Liver (tissue), 9 donors: ENCODE measurements around the gene SCTR. TPM values are rescaled to one million over a fixed set of nuclear protein-coding genes. Genes with fewer than 3 reads are reported as not detected.

Experiments
- DNase-seq: peaks from one replicate; pipeline ENCODE4 v3.0.0-alpha.2; 2017; ENCODE audit warnings: low spot score
- H3K27ac ChIP-seq, 2 donors: one replicate each; pipeline ENCODE4 v1.7.0; 2013; ENCODE audit warnings: inconsistent platforms in 2 of 2, low read length in 2 of 2, control low read depth in 1 of 2, low read depth in 1 of 2, mild to moderate bottlenecking in 1 of 2
- H3K27me3 ChIP-seq, 4 donors: one replicate each; pipeline versions ENCODE4 v1.6.1 to v1.7.0; 2013; ENCODE audit warnings: low read length in 3 of 4, inconsistent platforms in 1 of 4, mild to moderate bottlenecking in 1 of 4, moderate library complexity in 1 of 4; ENCODE audit not compliant: control insufficient read depth in 4 of 4, insufficient read depth in 4 of 4
- H3K36me3 ChIP-seq, 4 donors: one replicate each; pipeline versions ENCODE4 v1.6.1 to v1.7.0; 2013; ENCODE audit warnings: low read length in 3 of 4, mild to moderate bottlenecking in 3 of 4, low read depth in 1 of 4, moderate library complexity in 1 of 4; ENCODE audit not compliant: control insufficient read depth in 4 of 4, insufficient read depth in 3 of 4
- H3K4me1 ChIP-seq, 4 donors: one replicate each; pipeline versions ENCODE4 v1.6.1 to v1.7.0; 2013; ENCODE audit warnings: low read length in 3 of 4, mild to moderate bottlenecking in 3 of 4, moderate library complexity in 1 of 4; ENCODE audit not compliant: control insufficient read depth in 4 of 4, insufficient read depth in 4 of 4
- H3K4me3 ChIP-seq, 3 donors: one replicate each; pipeline versions ENCODE4 v1.6.1 to v1.7.0; 2013; ENCODE audit warnings: low read length in 3 of 3, control low read depth in 1 of 3, low read depth in 1 of 3, mild to moderate bottlenecking in 1 of 3
- H3K9ac ChIP-seq, 2 donors: one replicate each; pipeline ENCODE4 v1.7.0; 2013; ENCODE audit warnings: low read length in 2 of 2, mild to moderate bottlenecking in 2 of 2, moderate library complexity in 2 of 2, control low read depth in 1 of 2, low read depth in 1 of 2
- H3K9me3 ChIP-seq, 4 donors: one replicate each; pipeline versions ENCODE4 v1.6.1 to v1.7.0; 2013; ENCODE audit warnings: low read length in 3 of 4; ENCODE audit not compliant: control insufficient read depth in 4 of 4
- ATF3 ChIP-seq: IDR thresholded peaks from 2 replicates; pipeline ENCODE4 v1.6.1; 2016; ENCODE audit warnings: antibody characterized with exemption
- CTCF ChIP-seq: fragments of 150-350 bp; IDR thresholded peaks from 2 replicates; pipeline ENCODE4 v1.5.1; 2017; ENCODE audit warnings: improper control_type of control experiment, low read depth, low read length; ENCODE audit not compliant: missing input control
- EGR1 ChIP-seq, 2 donors: IDR thresholded peaks; 2 replicates each; pipeline ENCODE4 v1.6.1; 2016 to 2018; ENCODE audit warnings: antibody characterized with exemption in 2 of 2, low read depth in 2 of 2
- FOXA1 ChIP-seq: IDR thresholded peaks from 2 replicates; pipeline ENCODE4 v1.6.1; 2016; ENCODE audit warnings: antibody characterized with exemption
- FOXA2 ChIP-seq: IDR thresholded peaks from 2 replicates; pipeline ENCODE4 v1.6.1; 2016; ENCODE audit warnings: antibody characterized with exemption
- GABPA ChIP-seq, 2 donors: IDR thresholded peaks in 1 of 2; conservative IDR thresholded peaks in 1 of 2; 2 replicates each; pipeline ENCODE4 v1.6.1; 2016; ENCODE audit warnings: antibody characterized with exemption in 2 of 2, mild to moderate bottlenecking in 1 of 2, moderate library complexity in 1 of 2
- HNF4A ChIP-seq, 2 donors: conservative IDR thresholded peaks; 2 replicates each; pipeline ENCODE4 v1.6.1; 2016; ENCODE audit warnings: antibody characterized with exemption in 2 of 2, mild to moderate bottlenecking in 2 of 2
- HNF4G ChIP-seq: IDR thresholded peaks from 2 replicates; pipeline ENCODE4 v1.6.1; 2016; ENCODE audit warnings: antibody characterized with exemption
- JUND ChIP-seq, 2 donors: IDR thresholded peaks; 2 replicates each; pipeline ENCODE4 v1.6.1; 2016; ENCODE audit warnings: antibody characterized with exemption in 2 of 2
- MAX ChIP-seq: IDR thresholded peaks from 2 replicates; pipeline ENCODE4 v1.6.1; 2016; ENCODE audit warnings: antibody characterized with exemption
- NR2F2 ChIP-seq: IDR thresholded peaks from 2 replicates; pipeline ENCODE4 v1.6.1; 2016; ENCODE audit warnings: antibody characterized with exemption
- RAD21 ChIP-seq, 2 donors: IDR thresholded peaks; 2 replicates each; pipeline ENCODE4 v1.6.1; 2016; ENCODE audit warnings: antibody characterized with exemption in 2 of 2, mild to moderate bottlenecking in 2 of 2
- RXRA ChIP-seq, 2 donors: IDR thresholded peaks; 2 replicates each; pipeline ENCODE4 v1.6.1; 2017 to 2018; ENCODE audit warnings: antibody characterized with exemption in 2 of 2, mild to moderate bottlenecking in 1 of 2
- SP1 ChIP-seq: IDR thresholded peaks from 2 replicates; pipeline ENCODE4 v1.6.1; 2018; ENCODE audit warnings: antibody characterized with exemption, mild to moderate bottlenecking
- TAF1 ChIP-seq: conservative IDR thresholded peaks from 2 replicates; pipeline ENCODE4 v1.6.1; 2016; ENCODE audit warnings: antibody characterized with exemption, mild to moderate bottlenecking
- YY1 ChIP-seq: IDR thresholded peaks from 2 replicates; pipeline ENCODE4 v1.6.1; 2016; ENCODE audit warnings: antibody characterized with exemption, mild to moderate bottlenecking
- WGBS: extraction: QIAGEN DNeasy Blood & Tissue Kit; methylation state at CpG from one replicate; pipeline ENCODE4 v1.1.7; 2013; 5-methylcytosine and 5-hydroxymethylcytosine counted together
- polyA plus RNA-seq, 2 donors: library from polyadenylated mRNA; stranded (reverse) in 1 of 2; unstranded in 1 of 2; fragments of 200-250 nt in 1 of 2; fragments of >200 nt in 1 of 2; fragmentation: Nextera tagmentation in 1 of 2; extraction: Ambion mirVana in 1 of 2; gene quantifications; one replicate each; pipeline versions ENCODE4 v1.2.1 to v1.2.3, GENCODE V29; 2013 to 2015
- total RNA-seq, 2 donors: library from RNA; depleted of rRNA; stranded (reverse); fragments of >200 nt; gene quantifications; one replicate each; pipeline ENCODE4 v1.2.3, GENCODE V29; 2014
- TF ChIP-seq, protein P1 (sequence below): IDR thresholded peaks from 2 replicates; pipeline ENCODE4 v1.6.1; 2016; ENCODE audit warnings: antibody characterized with exemption
- TF ChIP-seq, protein P2 (sequence below): IDR thresholded peaks from 2 replicates; pipeline ENCODE4 v1.6.1; 2016; ENCODE audit warnings: antibody characterized with exemption, mild to moderate bottlenecking
- donor health status: healthy.
- donor health status: healthy.
- donor health status: healthy.
- donor health status: healthy.
- donor health status: healthy.

Gene SCTR
- total and polyA plus RNA-seq, 4 donors, result 0.17 to 0.47 (median 0.29) TPM

DNA sequence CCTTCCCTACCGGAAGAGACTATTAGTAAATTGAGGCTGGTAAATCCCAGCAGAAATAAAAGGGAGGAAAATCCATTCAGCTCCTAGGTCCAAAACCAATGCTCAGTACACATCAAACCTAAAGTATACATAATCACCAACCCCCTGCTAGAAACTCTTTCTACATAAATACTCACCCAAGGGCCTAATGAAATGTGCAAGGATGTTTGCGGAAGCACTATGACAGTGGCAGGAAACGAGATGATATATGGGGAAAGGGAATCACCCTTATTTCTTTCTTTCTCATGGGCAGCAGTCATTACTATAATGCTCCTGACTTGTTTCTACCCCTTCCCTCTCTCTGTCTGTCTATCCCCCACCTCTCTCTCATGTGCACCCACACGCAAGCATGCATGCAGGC is 1.3 kb upstream of the SCTR start:
- Histone ChIP-seq H3K27ac (no peak overlapping the region), H3K4me3 (no peak overlapping the region)
- WGBS, result 82% methylated on average over 4 of the region's 4 CpGs

GRCh38 chr2:119523383-119523951 is 816 bp downstream of the SCTR start:
- Histone ChIP-seq H3K9me3 (no peaks in the 10 kb centered on the region), H3K27ac (no peak overlapping the region), H3K4me3 (peak overlapping the region in 1 of 3 donors; percentile 30), H3K9ac (no peak overlapping the region), H3K27me3 (peaks cover 0 to 17% (median 6%) of the 10 kb centered on the region in 4 donors), H3K4me1 (peaks cover 1 to 11% (median 7%) of the 10 kb centered on the region in 4 donors), H3K36me3 (no peaks in the 10 kb centered on the region)
- WGBS, result 9% methylated on average over 21 of the region's 21 CpGs
- DNase-seq, result no peak
- no peak for TF ChIP-seq HNF4A (conservative IDR thresholded peaks at IDR 0.05)
- TF ChIP-seq MAX, result no peak
- TF ChIP-seq YY1, result no peak
- no peak for TF ChIP-seq TAF1
- no peak for TF ChIP-seq CTCF
- TF ChIP-seq RXRA (IDR thresholded peaks at IDR 0.05), result no peak
- TF ChIP-seq JUND (IDR thresholded peaks at IDR 0.05), result no peak
- TF ChIP-seq, protein P1, sequence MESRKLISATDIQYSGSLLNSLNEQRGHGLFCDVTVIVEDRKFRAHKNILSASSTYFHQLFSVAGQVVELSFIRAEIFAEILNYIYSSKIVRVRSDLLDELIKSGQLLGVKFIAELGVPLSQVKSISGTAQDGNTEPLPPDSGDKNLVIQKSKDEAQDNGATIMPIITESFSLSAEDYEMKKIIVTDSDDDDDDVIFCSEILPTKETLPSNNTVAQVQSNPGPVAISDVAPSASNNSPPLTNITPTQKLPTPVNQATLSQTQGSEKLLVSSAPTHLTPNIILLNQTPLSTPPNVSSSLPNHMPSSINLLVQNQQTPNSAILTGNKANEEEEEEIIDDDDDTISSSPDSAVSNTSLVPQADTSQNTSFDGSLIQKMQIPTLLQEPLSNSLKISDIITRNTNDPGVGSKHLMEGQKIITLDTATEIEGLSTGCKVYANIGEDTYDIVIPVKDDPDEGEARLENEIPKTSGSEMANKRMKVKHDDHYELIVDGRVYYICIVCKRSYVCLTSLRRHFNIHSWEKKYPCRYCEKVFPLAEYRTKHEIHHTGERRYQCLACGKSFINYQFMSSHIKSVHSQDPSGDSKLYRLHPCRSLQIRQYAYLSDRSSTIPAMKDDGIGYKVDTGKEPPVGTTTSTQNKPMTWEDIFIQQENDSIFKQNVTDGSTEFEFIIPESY, result no peak
- TF ChIP-seq NR2F2, result no peak
- TF ChIP-seq HNF4G, result no peak
- TF ChIP-seq SP1, result no peak
- TF ChIP-seq FOXA2, result no peak
- no peak for TF ChIP-seq ATF3
- no peak for TF ChIP-seq GABPA (IDR thresholded peaks at IDR 0.05 in 1 of 2, conservative IDR thresholded peaks at IDR 0.05 in 1 of 2)
- TF ChIP-seq EGR1 (IDR thresholded peaks at IDR 0.05; ENCODE audit: low read depth in 2 of 2), result no peak

More for the DNA sequence above, 1.3 kb upstream of the SCTR start:
- peaks cover 0 to 17% (median 6%) of the 10 kb centered on the region in 4 donors for H3K27me3 ChIP-seq
- no peak for TF ChIP-seq NR2F2
- TF ChIP-seq YY1, result no peak
- TF ChIP-seq, protein P2, sequence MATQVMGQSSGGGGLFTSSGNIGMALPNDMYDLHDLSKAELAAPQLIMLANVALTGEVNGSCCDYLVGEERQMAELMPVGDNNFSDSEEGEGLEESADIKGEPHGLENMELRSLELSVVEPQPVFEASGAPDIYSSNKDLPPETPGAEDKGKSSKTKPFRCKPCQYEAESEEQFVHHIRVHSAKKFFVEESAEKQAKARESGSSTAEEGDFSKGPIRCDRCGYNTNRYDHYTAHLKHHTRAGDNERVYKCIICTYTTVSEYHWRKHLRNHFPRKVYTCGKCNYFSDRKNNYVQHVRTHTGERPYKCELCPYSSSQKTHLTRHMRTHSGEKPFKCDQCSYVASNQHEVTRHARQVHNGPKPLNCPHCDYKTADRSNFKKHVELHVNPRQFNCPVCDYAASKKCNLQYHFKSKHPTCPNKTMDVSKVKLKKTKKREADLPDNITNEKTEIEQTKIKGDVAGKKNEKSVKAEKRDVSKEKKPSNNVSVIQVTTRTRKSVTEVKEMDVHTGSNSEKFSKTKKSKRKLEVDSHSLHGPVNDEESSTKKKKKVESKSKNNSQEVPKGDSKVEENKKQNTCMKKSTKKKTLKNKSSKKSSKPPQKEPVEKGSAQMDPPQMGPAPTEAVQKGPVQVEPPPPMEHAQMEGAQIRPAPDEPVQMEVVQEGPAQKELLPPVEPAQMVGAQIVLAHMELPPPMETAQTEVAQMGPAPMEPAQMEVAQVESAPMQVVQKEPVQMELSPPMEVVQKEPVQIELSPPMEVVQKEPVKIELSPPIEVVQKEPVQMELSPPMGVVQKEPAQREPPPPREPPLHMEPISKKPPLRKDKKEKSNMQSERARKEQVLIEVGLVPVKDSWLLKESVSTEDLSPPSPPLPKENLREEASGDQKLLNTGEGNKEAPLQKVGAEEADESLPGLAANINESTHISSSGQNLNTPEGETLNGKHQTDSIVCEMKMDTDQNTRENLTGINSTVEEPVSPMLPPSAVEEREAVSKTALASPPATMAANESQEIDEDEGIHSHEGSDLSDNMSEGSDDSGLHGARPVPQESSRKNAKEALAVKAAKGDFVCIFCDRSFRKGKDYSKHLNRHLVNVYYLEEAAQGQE, result no peak
- no peak for TF ChIP-seq SP1
- no peak for TF ChIP-seq RAD21 (IDR thresholded peaks at IDR 0.05)
- no peak for TF ChIP-seq FOXA1
- no peak for TF ChIP-seq ATF3
- TF ChIP-seq HNF4A (conservative IDR thresholded peaks at IDR 0.05), result no peak
- TF ChIP-seq TAF1, result no peak
- TF ChIP-seq FOXA2, result no peak
- no peak for TF ChIP-seq HNF4G
- TF ChIP-seq MAX, result no peak
- H3K9me3 ChIP-seq, result no peaks in the 10 kb centered on the region
- no peak for DNase-seq
- H3K9ac ChIP-seq, result no peak overlapping the region
- H3K4me1 ChIP-seq, result peaks cover 1 to 11% (median 7%) of the 10 kb centered on the region in 4 donors
- H3K36me3 ChIP-seq, result no peaks in the 10 kb centered on the region
